ENCODE measurements around the gene IGF2BP1.
A peak's percentile ranks its signal among the peaks of the same experiment; 100 is the strongest.
"Not testable (repeated sequence)": the region's sequence is repeated elsewhere in the genome, so short reads cannot be mapped to it uniquely, and the experiment has no call there.

Gene IGF2BP1

GRCh38 chr17:49002766-49003165 lies 5.6 kb downstream of the IGF2BP1 start:
- peak overlapping the region; percentile 97 for H3K4me3 ChIP-seq (ENCODE audit: low read depth, low read length)
- TF ChIP-seq MYC (IDR thresholded peaks at IDR 0.05; ENCODE audit: low read depth, low read length) (no peak), MAX (IDR thresholded peaks at IDR 0.05; ENCODE audit: low read depth, low read length) (no peak), POLR2A (IDR thresholded peaks at IDR 0.05; ENCODE audit: extremely low read depth, insufficient read length) (no peak), CTCF (IDR thresholded peaks at IDR 0.05; ENCODE audit: low read depth, low read length) (no peak)
- no peak for DNase-seq (ENCODE audit: low read depth)

- TF ChIP-seq MAX (IDR thresholded peaks at IDR 0.05; ENCODE audit: low read depth, low read length) = no peak
- no peak for TF ChIP-seq POLR2A (IDR thresholded peaks at IDR 0.05; ENCODE audit: extremely low read depth, insufficient read length)
- no peak for TF ChIP-seq CTCF (IDR thresholded peaks at IDR 0.05; ENCODE audit: low read depth, low read length)
- TF ChIP-seq MYC (IDR thresholded peaks at IDR 0.05; ENCODE audit: low read depth, low read length) = no peak
- no peak overlapping the region for H3K4me3 ChIP-seq (ENCODE audit: low read depth, low read length)
- no peak for DNase-seq (ENCODE audit: low read depth)
Measured at GRCh38 chr17:49003557-49004511, 6.6 kb downstream of the IGF2BP1 start.

GRCh38 chr17:49005140-49005539 lies 8.0 kb downstream of the IGF2BP1 start:
- DNase-seq (ENCODE audit: low read depth) = no peak
- TF ChIP-seq MAX (IDR thresholded peaks at IDR 0.05; ENCODE audit: low read depth, low read length) (no peak), POLR2A (IDR thresholded peaks at IDR 0.05; ENCODE audit: extremely low read depth, insufficient read length) (no peak), MYC (IDR thresholded peaks at IDR 0.05; ENCODE audit: low read depth, low read length) (no peak)
- H3K4me3 ChIP-seq (ENCODE audit: low read depth, low read length) = no peak overlapping the region

GRCh38 chr17:49008908-49009307 lies 11.7 kb downstream of the IGF2BP1 start:
- H3K4me3 ChIP-seq (ENCODE audit: low read depth, low read length); DNase-seq (ENCODE audit: low read depth): not testable (repeated sequence)

- TF ChIP-seq MAX (IDR thresholded peaks at IDR 0.05; ENCODE audit: low read depth, low read length) (no peak), CTCF (IDR thresholded peaks at IDR 0.05; ENCODE audit: low read depth, low read length) (no peak), POLR2A (IDR thresholded peaks at IDR 0.05; ENCODE audit: extremely low read depth, insufficient read length) (no peak), MYC (IDR thresholded peaks at IDR 0.05; ENCODE audit: low read depth, low read length) (no peak)
- H3K4me3 ChIP-seq (ENCODE audit: low read depth, low read length) = no peak overlapping the region
- no peak for DNase-seq (ENCODE audit: low read depth)
Measured at GRCh38 chr17:49012769-49013255, 15.6 kb downstream of the IGF2BP1 start.

- DNase-seq (ENCODE audit: low read depth) = no peak
- TF ChIP-seq CTCF (IDR thresholded peaks at IDR 0.05; ENCODE audit: low read depth, low read length) (no peak), POLR2A (IDR thresholded peaks at IDR 0.05; ENCODE audit: extremely low read depth, insufficient read length) (no peak), MYC (IDR thresholded peaks at IDR 0.05; ENCODE audit: low read depth, low read length) (no peak), MAX (IDR thresholded peaks at IDR 0.05; ENCODE audit: low read depth, low read length) (no peak)
- H3K4me3 ChIP-seq (ENCODE audit: low read depth, low read length) = no peak overlapping the region
Measured at GRCh38 chr17:49013311-49014213, 16.4 kb downstream of the IGF2BP1 start.

Measured in NB4 (cell line).